NOMO-1 treated with dmso at 0.1 percent for 144 hours (cell line): ENCODE data around the gene CAPN3.

Experiments
- DNase-seq: peaks from one replicate; lab custom pipeline; 2025; ENCODE audit not compliant: unreplicated experiment; lab: John Stamatoyannopoulos, UW

Gene CAPN3

GRCh38 chr15:42449770-42450424 lies 90.6 kb downstream of the CAPN3 start:
- no peak for DNase-seq

GRCh38 chr15:42450425-42450790 lies 91.1 kb downstream of the CAPN3 start:
- DNase-seq, result no peak

GRCh38 chr15:42453826-42454225 lies 94.5 kb downstream of the CAPN3 start:
- DNase-seq, result no peak

- no peak for DNase-seq
Measured at GRCh38 chr15:42456531-42456930, 97.2 kb downstream of the CAPN3 start.

- DNase-seq, result no peak
Measured at GRCh38 chr15:42456971-42457370, 97.7 kb downstream of the CAPN3 start.

GRCh38 chr15:42457445-42458442 lies 98.4 kb downstream of the CAPN3 start:
- DNase-seq, result no peak

- no peak for DNase-seq
Measured at GRCh38 chr15:42461261-42461660, 102.0 kb downstream of the CAPN3 start.
